Fibroblast of the aortic adventitia (primary cell): ENCODE results near the gene NLRX1. TPM values are rescaled to one million over a fixed set of nuclear protein-coding genes. Genes with fewer than 3 reads are reported as not detected.
A peak's percentile ranks its signal among the peaks of the same experiment; 100 is the strongest.

ENCODE experiments used
- DNase-seq: peaks from one replicate; pipeline ENCODE4 v3.0.0-alpha.2; 2010; ENCODE audit warnings: low read depth
- H3K4me3 ChIP-seq: 2 replicates; pipeline ENCODE4 v1.5.1; 2011; ENCODE audit warnings: low read depth, mild to moderate bottlenecking, control low read depth, low read length, moderate library complexity
- CTCF ChIP-seq: IDR thresholded peaks from 2 replicates; pipeline ENCODE4 v1.5.1; 2011; ENCODE audit warnings: mild to moderate bottlenecking, low read length, control low read depth, inconsistent platforms; ENCODE audit not compliant: insufficient read depth
- total RNA-seq: library from RNA; depleted of rRNA; stranded (reverse); fragments of >200 nt; gene quantifications from 2 replicates; pipeline ENCODE4 v1.2.3, GENCODE V29; 2012; ENCODE audit warnings: low replicate concordance

The NLRX1 gene
- total RNA-seq, 1 donor = 16.5 TPM

GRCh38 chr11:119206511-119207414 is 38.2 kb downstream of the NLRX1 start:
- H3K4me3 ChIP-seq = peak overlapping the region; percentile 95
- DNase-seq = peak; percentile 42
- TF ChIP-seq CTCF = no peak

GRCh38 chr11:119207415-119207960 is 39.0 kb downstream of the NLRX1 start:
- DNase-seq = no peak
- no peak for TF ChIP-seq CTCF

GRCh38 chr11:119209186-119209585 is 40.7 kb downstream of the NLRX1 start:
- no peak overlapping the region for H3K4me3 ChIP-seq
- no peak for DNase-seq
- no peak for TF ChIP-seq CTCF

More at GRCh38 chr11:119207415-119207960, 39.0 kb downstream of the NLRX1 start:
- peak overlapping the region; percentile 95 for H3K4me3 ChIP-seq

GRCh38 chr11:119210050-119210449 is 41.5 kb downstream of the NLRX1 start:
- no peak for DNase-seq
- TF ChIP-seq CTCF = no peak
- H3K4me3 ChIP-seq = no peak overlapping the region

GRCh38 chr11:119218141-119218878 is 49.8 kb downstream of the NLRX1 start:
- peak; percentile 91 for DNase-seq
- H3K4me3 ChIP-seq = no peak overlapping the region
- no peak for TF ChIP-seq CTCF

GRCh38 chr11:119222308-119222707 is 53.8 kb downstream of the NLRX1 start:
- TF ChIP-seq CTCF = no peak
- peak; percentile 74 for DNase-seq
- no peak overlapping the region for H3K4me3 ChIP-seq
